ENCODE results near the gene TMEM130.

Gene TMEM130, protein sequence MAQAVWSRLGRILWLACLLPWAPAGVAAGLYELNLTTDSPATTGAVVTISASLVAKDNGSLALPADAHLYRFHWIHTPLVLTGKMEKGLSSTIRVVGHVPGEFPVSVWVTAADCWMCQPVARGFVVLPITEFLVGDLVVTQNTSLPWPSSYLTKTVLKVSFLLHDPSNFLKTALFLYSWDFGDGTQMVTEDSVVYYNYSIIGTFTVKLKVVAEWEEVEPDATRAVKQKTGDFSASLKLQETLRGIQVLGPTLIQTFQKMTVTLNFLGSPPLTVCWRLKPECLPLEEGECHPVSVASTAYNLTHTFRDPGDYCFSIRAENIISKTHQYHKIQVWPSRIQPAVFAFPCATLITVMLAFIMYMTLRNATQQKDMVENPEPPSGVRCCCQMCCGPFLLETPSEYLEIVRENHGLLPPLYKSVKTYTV

DNA sequence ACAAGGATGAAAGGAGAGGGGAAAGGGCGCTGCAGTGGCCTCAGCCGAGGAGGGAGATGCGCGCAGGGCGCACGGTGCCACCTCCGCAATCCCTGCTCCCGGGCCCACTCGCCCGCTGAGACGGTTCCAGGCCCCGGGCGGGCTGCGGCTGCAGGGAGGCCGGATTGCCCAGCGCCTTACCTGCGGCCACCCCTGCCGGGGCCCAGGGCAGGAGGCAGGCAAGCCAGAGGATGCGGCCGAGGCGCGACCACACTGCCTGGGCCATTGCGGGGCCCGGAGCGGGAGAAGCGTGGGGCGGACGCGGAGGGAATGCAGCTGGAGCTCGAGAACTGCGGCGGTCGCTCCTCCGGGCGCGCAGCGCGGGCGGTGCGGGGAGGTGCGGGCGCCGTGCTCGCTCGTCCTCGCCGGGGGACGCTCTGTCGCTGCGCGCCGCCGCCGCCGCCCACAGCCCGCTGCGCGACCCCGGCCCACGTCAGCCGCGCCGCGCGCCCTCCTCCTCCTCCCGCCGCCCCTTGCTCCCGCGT is at the start of gene TMEM130:
Gene TMEM130, minus strand, starts transcription at position 418 of the 524 bp plus-strand sequence. Its CDS starts 153 bp downstream, at position 265.
- no peak for DNase-seq

DNA sequence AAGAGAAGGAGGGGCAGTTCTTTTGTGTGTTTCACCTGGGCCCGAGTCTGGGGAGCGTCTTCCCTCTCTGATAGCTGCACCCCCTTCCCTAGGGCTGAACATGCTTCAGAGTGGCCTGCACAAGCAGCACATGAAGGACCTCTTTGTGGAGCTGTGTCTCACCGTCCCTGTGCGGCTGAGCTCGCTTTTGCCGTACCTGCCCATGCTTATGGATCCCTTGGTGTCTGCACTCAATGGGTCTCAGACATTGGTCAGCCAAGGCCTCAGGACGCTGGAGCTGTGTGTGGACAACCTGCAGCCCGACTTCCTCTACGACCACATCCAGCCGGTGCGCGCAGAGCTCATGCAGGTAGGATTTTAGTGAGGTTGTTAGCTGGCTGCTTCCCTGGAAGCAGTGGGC is 47.5 kb upstream of the TMEM130 start:
- DNase-seq: no peak

DNA sequence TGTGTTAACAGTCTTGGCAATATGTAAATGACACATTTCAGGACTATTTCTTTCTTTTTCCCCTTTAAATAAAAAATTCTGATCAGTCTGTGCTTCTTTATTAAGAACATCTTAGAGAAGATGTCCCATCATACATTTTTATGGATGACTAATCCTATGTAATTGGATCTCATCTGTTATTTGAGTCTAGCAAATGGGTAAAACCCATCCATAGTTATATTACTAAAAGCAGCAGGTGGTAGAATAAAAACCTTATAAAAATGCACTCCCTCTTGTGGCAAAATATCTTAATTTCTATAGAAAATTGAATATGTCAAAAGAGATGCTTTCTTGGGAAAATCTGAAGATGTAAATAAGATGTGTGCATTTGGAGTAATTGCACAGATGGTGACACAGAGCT is 43.8 kb upstream of the TMEM130 start:
- peak; percentile 36 for DNase-seq

DNA sequence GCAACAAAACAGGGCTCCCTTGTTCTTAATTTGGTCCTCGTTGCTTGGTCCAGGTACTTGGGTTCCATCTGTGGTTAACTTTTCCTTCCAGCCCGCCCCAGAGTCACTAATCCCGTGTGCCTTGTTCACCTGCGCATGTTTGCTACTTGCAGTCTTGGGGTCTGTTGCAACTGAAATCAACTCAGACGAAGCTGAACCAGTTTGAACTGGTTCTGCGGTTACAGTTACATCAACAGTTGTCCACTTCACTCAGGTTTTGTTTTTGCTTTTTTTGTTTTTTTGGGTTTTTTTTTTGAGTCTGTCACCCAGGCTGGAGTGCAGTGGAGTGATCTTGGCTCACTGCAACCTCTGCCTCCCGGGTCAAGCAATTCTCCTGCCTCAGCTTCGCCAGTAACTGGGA is 43.2 kb upstream of the TMEM130 start:
- no peak for DNase-seq

DNA sequence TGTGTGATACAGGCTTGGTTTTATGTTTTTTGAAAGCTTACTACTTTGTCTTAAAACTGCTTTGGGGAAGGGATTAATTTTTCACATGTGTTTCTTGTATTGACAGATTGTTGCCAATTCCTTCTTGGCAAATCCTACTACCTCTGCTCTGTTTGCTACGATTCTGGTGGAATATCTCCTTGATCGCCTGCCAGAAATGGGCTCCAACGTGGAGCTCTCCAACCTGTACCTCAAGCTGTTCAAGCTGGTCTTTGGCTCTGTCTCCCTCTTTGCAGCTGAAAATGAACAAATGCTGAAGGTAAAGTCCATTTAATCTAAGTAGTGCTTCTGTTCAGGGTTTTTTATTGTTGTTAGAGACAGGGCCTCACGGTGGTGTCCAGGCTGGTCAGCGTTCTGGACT is 42.1 kb upstream of the TMEM130 start:
- no peak for DNase-seq

DNA sequence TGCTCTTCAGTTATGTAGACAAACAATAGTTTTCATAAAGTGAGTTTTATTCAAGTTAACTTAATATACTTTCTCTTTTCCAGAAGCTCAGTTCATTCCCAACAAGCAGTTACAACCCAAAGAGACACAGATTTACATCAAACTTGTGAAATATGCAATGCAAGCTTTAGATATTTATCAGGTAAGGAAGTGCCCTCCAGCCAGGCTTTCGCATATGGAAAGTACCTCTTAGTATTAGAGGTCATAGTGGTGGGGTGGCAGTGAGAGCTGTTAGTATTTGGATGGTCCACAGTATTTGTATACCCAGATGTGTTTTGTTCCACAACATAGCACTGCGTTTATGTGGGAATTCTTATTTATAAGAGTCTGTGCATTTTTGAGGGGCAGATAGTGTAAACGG is 40.6 kb upstream of the TMEM130 start:
- no peak for DNase-seq

DNA sequence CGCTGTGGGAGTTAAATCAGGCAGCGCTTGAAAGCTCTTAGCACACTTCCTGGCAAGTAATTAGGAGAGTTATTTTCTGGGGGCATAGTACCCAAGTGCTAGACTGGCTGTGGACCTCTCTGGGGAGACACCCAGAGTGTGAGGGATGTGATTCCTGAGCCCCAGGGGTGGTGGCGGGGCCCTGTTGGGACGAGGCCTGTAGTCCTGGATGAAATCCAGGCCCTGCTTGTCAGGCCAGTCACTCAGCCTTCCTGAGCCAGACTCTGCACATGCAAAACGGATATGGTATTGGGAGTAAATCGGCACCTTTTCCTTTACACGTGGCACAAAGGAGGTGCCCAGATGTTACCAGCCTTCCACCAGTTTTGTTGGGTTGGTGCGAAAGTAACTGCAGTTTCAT is 39.7 kb upstream of the TMEM130 start:
- DNase-seq: no peak

DNA sequence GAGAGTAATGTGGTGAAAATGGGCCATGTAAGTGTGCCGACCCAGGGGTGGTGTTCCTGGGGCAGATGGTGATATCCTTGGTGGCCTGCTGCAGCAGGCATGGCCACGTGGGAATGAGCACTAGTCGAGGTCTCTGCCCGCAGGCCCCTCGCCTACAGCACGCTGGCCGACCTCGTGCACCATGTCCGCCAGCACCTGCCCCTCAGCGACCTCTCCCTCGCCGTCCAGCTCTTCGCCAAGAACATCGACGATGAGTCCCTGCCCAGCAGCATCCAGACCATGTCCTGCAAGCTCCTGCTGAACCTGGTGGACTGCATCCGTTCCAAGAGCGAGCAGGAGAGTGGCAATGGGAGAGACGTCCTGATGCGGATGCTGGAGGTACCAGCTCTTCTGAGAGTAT is 38.8 kb upstream of the TMEM130 start:
- DNase-seq: no peak

DNA sequence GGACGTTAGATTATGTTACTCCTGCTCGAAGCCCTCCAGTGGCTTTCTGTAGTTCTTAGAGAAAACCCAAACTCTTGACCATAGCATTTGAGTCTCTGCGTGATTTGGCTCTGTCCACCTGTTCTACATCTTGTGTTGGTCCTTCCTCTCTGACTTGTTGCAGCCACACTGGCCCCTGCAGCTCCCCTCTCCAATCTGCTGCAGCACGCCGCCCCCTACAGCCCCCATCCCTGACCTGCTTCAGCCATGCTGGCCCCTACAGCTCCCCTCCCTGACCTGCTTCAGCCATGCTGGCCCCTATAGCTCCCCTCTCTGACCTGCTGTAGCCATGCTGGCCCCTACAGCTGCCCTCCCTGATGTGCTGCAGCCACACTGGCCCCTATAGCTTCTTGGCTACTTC is 37.8 kb upstream of the TMEM130 start:
- no peak for DNase-seq

DNA sequence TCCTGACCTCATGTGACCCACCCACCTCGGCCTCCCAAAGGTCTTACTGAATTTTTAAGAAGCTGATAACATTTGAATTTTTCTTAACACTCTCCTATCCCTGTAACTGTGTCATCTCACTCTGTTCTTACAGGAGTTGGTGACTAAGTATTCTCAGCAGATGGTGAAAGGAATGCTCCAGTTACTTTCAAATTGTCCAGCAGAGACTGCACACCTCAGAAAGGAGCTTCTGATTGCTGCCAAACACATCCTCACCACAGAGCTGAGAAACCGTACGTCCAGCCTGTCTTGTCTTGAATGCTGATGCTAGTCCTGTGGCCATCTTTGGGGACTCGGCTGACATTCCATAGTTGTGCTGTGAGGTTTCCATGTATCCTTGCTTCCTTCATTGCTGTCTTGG is 33.4 kb upstream of the TMEM130 start:
- DNase-seq: no peak

DNA sequence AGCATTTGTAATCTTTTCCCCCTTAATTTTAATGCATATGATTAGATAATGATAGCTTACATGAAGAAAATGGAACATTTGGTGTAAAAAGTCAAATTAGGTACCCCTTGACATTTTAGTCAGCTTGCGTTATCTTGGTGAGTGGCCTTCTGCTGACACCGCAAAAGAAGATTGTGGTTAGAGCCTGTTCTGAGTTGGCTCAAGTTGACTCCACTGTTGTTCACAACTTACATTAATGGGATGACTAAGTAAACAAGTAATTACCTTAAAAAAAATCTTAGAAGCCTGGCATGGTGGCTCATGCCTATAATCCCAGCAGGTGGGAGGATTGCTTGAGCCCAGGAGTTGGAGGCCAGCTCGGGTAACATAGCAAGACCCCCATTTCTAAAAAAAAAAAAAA is 32.7 kb upstream of the TMEM130 start:
- no peak for DNase-seq

DNA sequence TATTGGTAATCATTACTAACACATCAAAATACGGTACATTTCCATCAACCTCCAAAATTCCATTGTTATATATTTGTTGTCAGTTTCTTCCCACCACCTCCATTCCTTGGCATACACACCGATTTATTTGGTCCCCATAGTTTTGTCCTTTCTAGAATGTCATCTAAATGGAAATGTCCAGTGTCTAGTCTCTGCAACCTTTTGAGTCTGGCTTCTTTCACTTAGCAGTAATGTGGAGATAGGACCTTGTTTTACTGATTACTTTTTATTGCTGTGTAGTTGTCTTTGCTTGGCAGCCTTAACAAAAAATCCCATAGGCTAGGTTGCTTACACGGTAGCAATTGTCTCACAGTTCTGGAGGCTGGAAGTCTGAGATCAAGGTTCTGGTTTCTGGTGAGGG is 31.0 kb upstream of the TMEM130 start:
- DNase-seq: no peak

DNA sequence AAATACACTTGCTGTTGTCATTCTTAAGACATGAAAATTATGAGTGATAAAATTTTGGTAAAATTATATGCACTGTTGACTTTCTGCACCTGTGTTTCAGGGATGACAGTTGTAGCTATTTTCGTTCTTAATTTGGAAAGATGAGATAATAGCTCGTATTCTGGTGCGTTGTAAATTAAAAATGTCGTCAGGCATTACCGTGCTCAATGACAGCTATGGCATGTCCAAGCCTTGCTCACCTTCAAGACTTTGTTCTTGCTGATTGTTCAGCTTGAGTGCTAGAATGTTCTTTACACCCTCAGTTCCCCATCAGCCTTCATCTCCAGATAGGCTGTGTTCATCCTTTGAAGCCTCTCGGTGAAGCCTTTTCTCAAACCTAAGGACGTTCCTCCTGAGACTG is 30.0 kb upstream of the TMEM130 start:
- no peak for DNase-seq

DNA sequence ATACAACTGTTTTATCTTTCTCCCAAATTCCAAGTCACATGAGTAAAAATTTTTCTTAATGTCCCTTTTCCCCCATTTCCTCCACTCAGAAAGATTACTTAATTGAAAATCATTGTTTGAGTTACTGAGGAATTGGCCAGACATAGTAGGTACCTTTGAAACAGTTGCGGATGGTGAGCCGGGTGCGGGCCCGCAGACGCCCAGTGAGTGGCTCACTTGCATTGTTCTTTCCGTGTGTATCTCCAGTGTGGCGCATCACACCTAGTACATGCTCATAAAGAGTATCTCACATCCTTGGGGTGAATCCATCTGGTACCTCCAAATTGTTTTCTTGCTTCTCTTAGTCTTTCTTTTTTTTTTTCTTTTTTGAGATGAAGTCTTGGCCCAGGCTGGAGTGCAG is 22.8 kb upstream of the TMEM130 start:
- no peak for DNase-seq

DNA sequence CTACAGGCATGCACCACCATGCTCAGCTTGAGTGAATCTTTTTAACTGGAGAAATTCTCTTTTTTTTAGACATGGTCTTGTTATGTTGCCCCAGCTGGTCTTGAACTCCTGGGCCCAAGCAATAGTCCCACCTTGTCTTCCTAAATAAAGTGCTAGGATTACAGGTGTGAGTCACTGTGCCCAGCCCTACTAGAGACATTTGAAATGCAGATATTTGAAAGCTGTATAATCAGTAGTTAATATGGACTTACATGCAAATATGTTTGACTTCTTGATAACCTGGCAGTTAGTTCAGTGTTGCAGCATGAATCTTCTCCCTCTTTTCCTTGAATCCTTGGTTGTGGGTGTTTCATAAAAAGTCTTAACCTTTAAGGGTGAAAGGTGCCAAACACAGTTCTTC is 17.2 kb upstream of the TMEM130 start:
- DNase-seq: no peak

DNA sequence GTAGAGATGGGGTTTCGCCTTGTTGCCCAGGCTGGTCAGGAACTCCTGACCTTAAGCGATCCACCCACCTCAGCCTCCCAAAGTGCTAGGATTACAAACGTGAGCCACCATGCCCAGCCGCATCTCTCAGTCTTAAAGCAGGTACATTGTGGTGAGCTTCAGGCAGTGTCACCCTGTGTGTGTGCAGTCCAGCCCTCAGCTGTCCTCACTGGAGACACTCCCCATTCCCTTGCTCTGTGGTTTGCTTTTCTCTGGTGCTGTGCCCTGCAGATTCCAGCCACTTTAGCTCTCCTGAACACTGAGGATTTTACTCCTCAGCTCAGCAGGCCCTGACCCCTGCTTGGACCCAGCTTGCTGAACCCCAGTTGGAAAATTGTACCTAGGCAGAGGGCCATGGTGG is 14.6 kb upstream of the TMEM130 start:
- no peak for DNase-seq

DNA sequence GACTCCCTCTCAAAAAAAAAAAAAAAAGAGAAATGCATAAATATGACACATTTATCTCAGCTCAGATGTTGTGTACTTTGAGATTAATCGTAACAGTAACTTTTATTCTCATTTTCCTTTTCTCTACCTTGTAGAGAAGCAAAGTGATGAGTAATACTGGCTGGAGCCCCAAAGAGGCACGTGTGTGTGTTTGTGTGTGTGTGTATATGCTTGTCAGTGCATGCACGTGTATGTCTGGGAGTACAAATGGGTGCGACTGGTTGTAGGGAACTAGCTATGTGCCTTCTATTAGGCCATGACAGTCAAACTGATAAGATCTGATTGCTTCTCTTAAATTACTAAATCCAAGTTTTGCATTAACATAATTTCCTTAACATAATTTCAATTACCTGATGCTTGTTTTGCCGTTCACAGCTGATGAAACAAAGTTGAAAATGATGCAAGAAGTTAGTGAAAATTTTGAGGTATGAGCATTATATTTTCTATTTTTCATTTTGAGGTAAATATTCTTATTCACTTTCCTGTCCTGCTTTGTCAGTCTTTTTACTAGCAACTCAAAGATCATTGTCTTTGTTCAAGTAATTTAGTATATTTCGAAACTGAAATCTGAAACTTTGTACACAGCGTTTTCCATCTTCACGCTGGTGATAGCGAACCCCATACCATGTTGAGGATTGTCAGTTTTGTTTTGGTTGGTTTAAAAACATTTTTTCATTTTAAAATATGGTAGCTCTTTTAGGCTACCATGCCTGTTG is 11.9 kb upstream of the TMEM130 start:
- DNase-seq: no peak

DNA sequence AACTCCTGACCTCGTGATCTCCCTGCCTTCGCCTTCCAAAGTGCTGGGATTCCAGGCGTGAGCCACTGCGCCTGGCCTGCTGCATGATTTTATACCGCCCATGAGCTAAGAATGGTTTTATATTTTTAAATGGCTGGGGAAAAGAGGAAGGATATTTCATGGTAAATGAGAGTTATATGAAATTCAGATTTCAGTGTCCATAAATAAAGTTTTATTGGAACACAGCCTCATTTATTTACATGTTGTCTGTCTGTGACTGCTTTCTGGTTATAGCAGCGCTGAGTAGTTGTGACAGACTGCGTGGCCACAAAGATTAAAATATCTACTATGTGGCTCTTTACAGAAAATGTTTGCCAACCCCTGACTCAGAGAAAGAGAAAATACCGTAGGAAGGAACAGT is 10.7 kb upstream of the TMEM130 start:
- no peak for DNase-seq

DNA sequence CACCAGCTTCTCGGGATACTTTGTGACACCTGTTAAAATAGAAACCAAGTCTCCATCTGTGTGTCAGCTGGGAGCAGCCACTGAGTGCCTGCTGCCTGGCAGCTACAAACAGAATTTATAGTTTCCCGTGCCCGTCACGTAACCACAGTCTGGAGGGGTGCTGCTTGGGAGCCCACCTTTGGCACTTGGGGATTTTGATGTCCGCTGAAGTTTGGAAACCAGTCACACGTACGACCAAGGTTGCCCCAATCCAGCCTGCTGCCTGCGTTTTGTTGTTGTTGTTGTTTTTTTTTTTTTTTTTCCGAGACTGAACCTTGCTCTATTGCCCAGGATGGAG is 10.1 kb upstream of the TMEM130 start:
- no peak for DNase-seq

DNA sequence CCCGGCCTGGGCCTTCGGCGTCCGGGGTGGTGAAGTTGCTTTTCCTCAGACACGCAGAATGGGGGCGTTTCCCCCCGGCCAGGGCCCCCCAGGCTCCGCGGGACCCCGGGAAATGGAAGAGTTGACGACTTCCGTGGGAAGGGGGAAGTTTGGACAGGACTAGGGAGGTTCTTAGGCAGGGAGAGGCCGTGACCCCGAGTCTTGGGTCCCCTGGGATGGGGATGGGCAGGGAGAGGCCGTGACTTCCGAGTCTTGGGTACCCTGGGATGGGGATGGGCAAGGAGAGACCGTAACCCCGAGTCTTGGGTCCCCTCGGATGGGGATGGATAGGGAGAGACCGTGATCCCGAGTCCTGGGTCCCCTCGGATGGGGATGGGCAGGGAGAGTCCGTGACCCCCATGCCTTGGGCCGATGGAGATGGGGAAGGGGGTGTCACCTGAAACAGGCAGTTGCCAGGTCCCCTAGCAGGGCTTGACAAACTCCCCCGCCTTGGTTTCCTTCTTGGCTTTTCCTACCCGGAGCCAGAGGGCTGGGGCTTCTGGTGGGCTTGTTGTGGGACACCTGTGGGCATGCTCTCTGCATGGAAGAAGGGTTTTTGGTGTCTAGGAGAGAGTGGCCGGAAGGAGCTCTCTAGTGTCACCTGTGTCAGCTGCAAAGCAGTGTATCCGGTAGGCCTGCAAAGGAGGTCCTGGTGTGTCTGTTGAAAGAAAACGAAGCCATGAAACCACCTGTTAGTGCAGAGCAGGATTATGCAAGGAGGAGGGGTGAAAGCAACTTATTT is 9.6 kb upstream of the TMEM130 start:
- no peak for DNase-seq

DNA sequence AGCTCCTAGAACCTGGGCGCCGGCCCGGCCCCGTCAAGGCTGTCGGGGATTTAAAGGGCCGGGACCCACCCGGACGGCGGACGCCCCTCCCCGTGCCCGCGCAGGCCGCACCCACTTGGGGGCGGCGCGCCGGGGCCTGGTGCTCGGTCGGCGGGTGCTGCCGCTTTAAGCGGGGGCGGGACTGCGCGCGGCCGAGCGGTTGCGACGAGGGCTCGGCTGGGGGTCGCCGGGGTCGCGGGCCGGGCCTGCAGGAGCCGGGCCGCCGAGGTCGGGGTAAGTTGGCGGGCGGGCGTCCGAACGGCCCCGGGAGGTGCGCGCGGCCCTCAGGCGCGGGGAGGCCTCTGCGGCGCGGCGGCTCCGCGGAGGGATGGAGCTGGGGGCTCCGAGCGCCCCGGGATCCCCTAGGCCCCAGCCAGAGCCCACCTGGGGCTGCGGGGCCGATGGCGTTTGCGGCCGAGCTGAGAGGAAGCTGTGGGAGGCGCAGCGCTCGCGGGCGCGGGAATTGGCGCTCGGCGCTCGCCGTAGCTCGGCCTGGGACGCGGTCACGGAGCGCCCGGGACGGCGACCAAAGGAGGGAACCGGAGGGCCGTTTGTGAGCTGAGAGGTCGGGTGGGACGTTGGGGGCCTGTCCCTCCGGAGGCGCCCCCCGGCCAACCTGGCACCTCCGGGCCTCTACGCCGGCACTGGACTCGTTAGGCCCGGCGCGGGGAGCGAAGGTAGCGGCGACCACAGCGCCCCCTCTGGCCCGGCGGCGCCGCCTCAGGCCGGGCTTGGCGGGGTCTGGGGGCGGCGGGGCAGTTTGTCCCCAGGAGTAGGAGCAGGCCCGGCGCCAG is 8.8 kb upstream of the TMEM130 start, which contains the start of gene TRRAP:
Gene TRRAP, plus strand, starts transcription at position 168 of the 833 bp plus-strand sequence. CDS start 2,619 bp downstream, outside the sequence.
- DNase-seq: peak; percentile 75

DNA sequence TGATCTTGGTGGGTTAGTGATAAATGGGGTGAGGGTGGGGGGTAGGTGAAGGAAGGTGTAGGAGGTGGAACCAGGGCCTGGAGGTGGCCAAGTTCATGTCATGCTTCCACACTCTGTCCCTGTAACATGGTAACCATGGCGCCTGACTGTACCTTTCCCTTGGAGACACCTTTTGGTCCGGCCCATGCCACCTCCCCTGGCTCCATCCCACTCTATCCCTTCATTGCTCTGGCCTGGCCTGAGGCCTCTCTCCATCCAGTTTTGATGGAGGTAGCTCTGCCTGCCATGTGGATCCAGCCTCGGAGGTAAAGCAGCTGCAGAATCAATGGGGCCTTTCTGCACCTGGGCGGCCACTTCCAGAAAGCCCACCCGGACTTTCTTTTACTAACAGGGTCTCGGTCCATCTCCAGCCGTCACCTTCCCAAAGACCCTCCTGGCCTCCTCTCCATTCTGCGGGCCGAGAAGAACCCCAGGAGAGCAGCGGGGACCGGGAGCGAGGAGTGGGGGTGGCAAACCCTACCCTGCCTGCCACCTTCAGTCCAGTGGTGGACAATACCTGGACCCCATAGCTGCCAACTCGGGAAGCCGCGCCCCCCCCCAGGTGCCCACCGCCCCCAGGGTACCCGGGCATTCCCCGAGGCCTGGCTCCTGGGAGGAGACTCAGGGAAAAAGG is 8.0 kb upstream of the TMEM130 start:
- no peak for DNase-seq
